Mononuclear cell (primary cell): ENCODE data around the gene PARD6B. TPM values are rescaled to one million over a fixed set of nuclear protein-coding genes. Genes with fewer than 3 reads are reported as not detected.
"Not testable (repeated sequence)": the region's sequence is repeated elsewhere in the genome, so short reads cannot be mapped to it uniquely, and the experiment has no call there.

Source experiments
- H3K27me3 ChIP-seq: 2 replicates; pipeline ENCODE4 v1.6.0; 2011; ENCODE audit warnings: low read length, control low read depth; ENCODE audit not compliant: insufficient read depth
- H3K4me1 ChIP-seq: 2 replicates; pipeline ENCODE4 v1.5.1; 2011; ENCODE audit warnings: mild to moderate bottlenecking, low read length, control low read depth; ENCODE audit not compliant: insufficient read depth
- H3K4me3 ChIP-seq: 2 replicates; pipeline ENCODE4 v1.5.1; 2011; ENCODE audit warnings: mild to moderate bottlenecking, low read length, moderate library complexity
- H3K9me3 ChIP-seq: 2 replicates; pipeline ENCODE4 v1.5.1; 2011; ENCODE audit warnings: low read depth, mild to moderate bottlenecking, control low read depth, low read length
- total RNA-seq: library from RNA; depleted of rRNA; stranded (reverse); fragments of >200 nt; gene quantifications from one replicate; pipeline ENCODE4 v1.2.3, GENCODE V29; 2012

PARD6B gene
- total RNA-seq, 1 donor: 4.3 TPM

GRCh38 chr20:50714426-50714825 lies 17.0 kb upstream of the PARD6B start:
- not testable (repeated sequence) for H3K4me1 ChIP-seq, H3K4me3 ChIP-seq, H3K9me3 ChIP-seq, H3K27me3 ChIP-seq

DNA sequence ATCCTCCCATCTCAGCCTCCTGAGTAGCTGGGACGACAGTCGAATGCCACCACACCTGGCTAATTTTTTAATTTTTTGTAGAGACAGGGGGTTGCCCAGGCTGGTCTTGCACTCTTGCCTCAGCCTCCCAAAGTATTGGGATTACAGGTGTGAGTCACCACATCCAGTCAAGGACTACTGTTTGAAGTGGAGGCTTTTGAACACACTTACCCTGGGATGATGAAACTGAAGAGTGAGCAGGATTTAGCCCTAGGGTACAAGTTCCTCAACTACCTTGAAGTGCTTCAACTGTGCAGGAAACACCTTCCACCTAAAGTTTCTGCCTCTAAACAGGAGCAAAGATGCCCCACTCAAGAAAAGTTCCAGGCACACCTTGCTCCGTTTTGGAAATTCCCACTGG lies 15.7 kb upstream of the PARD6B start:
- H3K4me1 ChIP-seq: peaks cover 6% of the 10 kb centered on the region
- H3K4me3 ChIP-seq: no peak overlapping the region
- H3K27me3 ChIP-seq: no peaks in the 10 kb centered on the region
- H3K9me3 ChIP-seq: no peaks in the 10 kb centered on the region

DNA sequence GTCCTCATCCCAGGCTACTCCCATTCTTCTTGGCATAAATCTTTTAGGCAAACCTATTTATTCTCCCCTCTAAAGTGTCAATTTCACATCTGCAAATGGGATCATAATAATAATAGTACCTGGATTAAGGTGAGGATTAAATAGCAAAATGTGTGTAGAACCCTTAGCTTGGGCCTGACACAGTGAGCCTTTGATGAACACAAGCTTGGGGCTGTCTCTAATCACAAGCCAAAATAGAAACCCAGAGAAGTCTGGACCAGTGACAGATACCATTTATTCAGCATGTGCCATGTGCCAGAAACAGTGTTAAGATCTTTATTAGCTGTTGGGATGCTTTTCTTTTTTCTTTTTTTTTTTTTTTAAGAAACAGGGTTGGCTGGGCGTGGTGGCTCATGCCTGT lies 14.9 kb upstream of the PARD6B start:
- Histone ChIP-seq H3K27me3 (no peaks in the 10 kb centered on the region), H3K9me3 (no peaks in the 10 kb centered on the region), H3K4me1 (no peaks in the 10 kb centered on the region), H3K4me3 (no peak overlapping the region)

DNA sequence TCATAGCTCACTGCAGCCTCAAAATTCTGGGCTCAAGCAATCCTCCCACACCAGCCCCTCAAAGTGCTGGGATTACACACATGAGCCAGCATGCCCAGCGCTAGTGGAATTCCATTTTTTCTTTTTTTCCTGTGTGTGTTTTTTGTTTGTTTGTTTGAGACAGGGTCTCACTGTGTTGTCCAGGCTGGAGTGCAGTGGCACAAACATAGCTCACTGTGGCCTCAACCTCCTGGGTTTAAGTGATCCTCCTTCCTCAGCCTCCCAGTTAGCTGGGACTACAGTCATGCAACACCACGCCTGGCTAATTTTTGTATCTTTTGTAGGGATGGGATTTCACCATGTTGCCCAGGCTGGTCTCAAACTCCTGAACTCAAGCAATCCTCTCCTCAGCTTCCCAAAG lies 14.1 kb upstream of the PARD6B start:
- no peaks in the 10 kb centered on the region for H3K27me3 ChIP-seq
- H3K9me3 ChIP-seq: no peaks in the 10 kb centered on the region
- no peaks in the 10 kb centered on the region for H3K4me1 ChIP-seq
- H3K4me3 ChIP-seq: no peak overlapping the region

DNA sequence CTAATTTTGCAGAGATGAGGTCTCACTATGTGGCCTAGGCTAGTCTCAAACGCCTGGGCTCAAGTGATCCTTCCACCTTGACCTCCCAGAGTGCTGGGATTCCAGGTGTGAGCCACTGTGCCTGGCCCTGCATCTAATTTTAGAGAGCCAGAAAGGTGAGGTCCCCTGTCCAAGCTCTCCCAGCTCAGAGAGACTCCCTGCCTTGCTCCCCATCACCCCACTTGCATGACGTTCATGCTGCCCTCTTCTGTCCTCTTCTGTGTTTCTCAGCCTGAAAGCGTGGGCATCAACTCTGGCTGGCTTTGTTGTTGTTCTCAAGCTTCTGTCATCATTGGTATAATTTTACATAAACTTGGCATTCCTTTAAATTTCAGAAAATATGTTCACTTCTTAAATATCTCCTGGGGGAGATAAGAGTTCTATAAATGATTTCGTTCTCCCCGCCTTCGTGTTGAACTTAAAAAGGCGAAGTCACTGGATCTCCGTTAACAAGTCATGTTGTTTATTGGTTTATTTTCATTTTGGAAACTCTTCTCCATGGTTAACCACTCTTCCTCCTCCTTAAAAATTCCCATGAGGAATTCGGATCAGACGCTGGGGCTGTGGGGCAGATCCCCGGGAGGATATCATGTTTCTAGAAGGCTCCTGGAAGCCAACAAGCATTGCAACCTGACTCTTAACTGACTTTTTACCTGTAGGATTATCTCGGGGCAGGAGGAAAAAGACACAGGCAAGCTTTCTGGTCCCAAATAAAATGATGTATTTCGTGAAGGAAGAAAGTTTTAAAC lies 13.2 kb upstream of the PARD6B start:
- Histone ChIP-seq H3K27me3 (no peaks in the 10 kb centered on the region), H3K4me3 (no peak overlapping the region), H3K4me1 (no peaks in the 10 kb centered on the region), H3K9me3 (no peaks in the 10 kb centered on the region)

DNA sequence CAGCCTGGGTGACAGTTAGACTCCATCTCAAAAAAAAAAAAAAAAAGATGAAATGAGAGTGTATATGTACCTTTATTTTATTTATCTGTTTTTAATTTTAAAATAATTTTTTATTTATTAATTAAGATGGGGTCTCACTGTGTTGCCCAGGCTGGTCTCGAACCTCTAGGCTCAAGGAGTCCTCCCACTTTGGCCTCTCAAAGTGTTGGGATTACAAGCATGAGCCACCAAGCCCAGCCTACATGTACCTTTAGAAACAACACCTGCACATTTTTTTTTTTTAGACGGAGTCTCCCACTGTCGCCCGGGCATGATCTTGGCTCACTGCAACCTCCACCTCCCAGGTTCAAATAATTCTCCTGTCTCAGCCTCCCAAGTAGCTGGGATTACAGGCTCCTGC lies 12.1 kb upstream of the PARD6B start:
- Histone ChIP-seq H3K4me3 (no peak overlapping the region), H3K9me3 (no peaks in the 10 kb centered on the region), H3K4me1 (no peaks in the 10 kb centered on the region), H3K27me3 (no peaks in the 10 kb centered on the region)

- Histone ChIP-seq H3K27me3 (no peaks in the 10 kb centered on the region), H3K9me3 (no peaks in the 10 kb centered on the region), H3K4me1 (no peaks in the 10 kb centered on the region), H3K4me3 (no peak overlapping the region)
Observed at GRCh38 chr20:50720026-50720425, 11.4 kb upstream of the PARD6B start.

DNA sequence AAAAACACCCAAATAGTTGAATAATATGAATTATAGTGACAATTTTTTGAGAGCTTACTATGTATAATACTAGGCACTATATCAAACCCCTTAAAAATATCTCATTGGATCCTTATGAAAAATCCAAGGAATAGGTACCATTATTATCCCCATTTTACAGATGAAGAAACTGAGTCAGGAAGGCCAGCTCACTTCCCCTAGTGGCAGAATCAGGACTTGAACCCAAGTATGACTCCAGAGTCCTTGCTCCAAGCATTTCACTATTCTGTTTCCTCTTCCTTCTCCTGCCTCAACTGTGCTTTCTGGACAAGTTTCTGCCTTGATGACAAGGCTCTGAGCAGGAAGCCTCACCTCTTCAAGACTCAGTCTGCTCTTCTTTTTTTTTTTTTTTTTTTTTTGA lies 10.8 kb upstream of the PARD6B start:
- H3K4me1 ChIP-seq: no peaks in the 10 kb centered on the region
- no peak overlapping the region for H3K4me3 ChIP-seq
- H3K9me3 ChIP-seq: no peaks in the 10 kb centered on the region
- H3K27me3 ChIP-seq: no peaks in the 10 kb centered on the region

GRCh38 chr20:50721881-50722281 lies 9.5 kb upstream of the PARD6B start:
- Histone ChIP-seq H3K9me3 (no peaks in the 10 kb centered on the region), H3K27me3 (no peaks in the 10 kb centered on the region), H3K4me3 (no peak overlapping the region), H3K4me1 (no peaks in the 10 kb centered on the region)

DNA sequence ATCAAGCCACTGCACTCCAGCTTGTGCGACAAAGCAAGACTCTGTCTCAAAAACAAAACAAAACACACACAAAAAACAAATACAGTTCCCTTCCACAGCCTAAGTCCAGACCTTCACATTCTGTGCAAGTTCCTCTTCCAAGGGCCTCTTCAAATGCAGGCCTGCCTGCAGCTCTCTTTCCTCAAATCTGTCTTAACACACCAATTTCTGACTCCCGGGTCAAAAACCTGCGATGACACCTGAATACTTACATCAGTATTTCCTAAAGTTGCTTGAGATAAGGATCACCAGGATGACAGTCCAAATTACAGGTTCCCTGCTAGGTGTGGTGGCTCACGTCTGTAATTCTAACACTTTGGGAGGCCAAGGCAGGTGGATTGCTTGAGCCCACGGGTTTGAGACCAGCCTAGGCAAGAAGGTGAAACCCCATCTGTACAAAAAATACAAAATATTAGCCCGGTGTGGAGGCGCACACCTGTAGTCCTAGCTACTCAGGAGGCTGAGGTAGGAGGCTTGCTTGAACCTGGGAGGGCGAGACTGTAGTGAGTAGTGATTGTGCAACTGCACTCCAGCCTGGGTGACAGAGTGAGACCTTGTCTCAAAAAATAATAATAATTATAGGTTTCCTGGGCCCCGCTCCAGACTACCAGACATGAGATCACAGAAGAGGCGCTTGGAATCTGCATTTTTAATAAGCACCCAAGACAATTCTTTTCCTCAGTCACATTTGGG lies 8.8 kb upstream of the PARD6B start:
- no peaks in the 10 kb centered on the region for H3K9me3 ChIP-seq
- H3K4me3 ChIP-seq: no peak overlapping the region
- H3K27me3 ChIP-seq: no peaks in the 10 kb centered on the region
- H3K4me1 ChIP-seq: no peaks in the 10 kb centered on the region

DNA sequence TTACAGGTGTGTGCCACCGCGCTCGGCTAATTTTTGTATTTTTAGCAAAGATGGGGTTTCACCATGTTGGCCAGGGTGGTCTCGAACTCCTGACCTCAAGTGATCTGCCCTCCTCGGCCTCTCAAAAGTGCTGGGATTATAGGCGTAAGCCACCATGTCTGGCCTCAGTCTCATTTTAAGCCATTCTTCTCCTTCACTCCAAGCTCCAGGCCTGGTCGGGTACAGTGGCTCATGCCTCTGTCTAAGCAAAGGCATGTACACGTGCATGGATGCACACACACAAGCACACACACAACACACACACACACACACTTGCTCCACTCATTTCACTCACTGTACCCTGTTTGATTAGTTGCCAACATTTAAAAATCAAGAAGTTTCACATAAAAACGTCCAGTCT lies 7.7 kb upstream of the PARD6B start:
- no peaks in the 10 kb centered on the region for H3K9me3 ChIP-seq
- H3K4me3 ChIP-seq: no peak overlapping the region
- no peaks in the 10 kb centered on the region for H3K27me3 ChIP-seq
- H3K4me1 ChIP-seq: no peaks in the 10 kb centered on the region

DNA sequence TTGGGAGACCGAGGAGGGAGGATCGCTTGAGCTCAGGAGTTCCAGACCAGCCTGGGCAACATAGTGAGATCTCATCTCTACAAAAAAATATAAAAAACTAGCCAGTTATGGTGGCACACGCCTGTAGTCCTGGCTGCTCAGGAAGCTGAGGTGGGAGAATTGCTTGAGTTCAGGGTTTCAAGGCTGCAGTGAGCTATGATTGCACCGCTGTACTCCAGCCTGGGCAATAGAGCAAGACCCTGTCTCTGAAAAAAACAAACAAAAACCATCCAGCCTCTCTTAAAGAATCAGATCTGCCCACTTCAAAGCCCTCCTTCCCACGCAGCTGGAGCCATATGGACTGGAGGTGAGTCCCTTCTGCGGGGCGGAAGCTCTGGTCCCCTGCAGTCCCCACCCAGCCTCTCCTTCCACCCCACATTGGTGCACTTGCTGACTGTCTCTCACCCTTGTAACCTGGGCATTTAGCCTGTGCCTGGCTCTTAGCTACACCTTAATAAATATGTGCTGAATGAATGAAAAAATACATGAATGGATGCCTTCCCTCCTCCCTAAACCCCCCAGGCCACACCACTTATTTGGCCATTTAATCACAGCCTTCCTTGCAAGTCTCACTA lies 7.2 kb upstream of the PARD6B start:
- H3K27me3 ChIP-seq: no peaks in the 10 kb centered on the region
- no peaks in the 10 kb centered on the region for H3K4me1 ChIP-seq
- H3K9me3 ChIP-seq: no peaks in the 10 kb centered on the region
- H3K4me3 ChIP-seq: no peak overlapping the region

DNA sequence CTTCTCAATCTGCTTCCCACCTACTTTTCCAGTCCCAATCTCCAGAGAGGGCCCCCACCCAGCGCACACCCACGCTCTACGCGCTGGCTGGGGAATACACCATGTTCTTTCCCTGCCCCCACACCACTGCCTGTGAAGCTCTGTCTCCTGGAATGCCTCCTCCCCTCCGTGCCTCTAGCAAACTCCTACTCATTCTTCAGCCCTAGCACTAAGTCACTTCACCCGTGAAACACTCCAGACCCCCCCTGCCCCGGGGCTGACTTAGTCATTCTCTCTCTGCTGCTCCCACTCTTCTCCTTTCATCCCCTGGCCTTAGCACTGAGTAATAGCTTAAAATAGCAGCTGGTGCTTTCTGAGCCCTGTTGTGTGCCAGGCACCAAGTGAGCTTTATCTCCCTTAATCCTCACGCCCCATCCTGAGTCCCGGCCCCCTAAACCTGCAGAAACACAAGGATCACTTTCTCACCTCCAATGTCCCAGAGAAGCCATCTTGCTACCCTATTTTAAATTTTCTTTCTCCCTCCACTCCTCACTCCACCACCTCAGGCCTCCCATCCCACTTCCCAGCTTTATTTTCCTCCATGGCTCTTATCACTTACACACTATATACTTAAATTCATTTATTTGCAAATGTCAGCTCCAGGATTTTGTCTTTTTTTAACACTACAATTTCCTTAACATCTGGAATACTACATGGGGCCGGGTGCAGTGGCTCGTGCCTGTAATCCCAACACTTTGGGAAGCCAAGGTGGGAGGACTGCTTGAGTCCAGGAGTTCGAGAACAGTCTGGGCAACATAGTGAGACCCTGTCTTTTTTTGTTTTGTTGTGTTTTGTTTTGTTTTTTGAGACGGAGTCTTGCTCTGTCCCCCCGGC lies 6.3 kb upstream of the PARD6B start:
- Histone ChIP-seq H3K9me3 (no peaks in the 10 kb centered on the region), H3K4me3 (no peak overlapping the region), H3K27me3 (no peaks in the 10 kb centered on the region), H3K4me1 (no peaks in the 10 kb centered on the region)

DNA sequence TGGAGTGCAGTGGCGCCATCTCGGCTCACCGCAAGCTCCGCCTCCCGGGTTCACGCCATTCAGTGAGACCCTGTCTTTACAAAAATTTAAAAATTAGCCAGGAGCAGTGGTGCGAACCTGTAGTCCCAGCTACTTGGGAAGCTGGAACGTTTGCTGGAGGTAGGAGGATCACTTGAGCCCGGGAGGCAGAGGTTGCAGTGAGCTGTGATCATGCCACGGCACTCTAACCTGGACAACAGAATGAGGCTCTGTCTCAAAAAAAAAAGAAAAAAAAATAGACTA lies 5.7 kb upstream of the PARD6B start:
- Histone ChIP-seq H3K4me3 (no peak overlapping the region), H3K9me3 (no peaks in the 10 kb centered on the region), H3K4me1 (peaks cover 5% of the 10 kb centered on the region), H3K27me3 (no peaks in the 10 kb centered on the region)
